IMR-90 (cell line): ENCODE data around the gene UFSP1. TPM values are rescaled to one million over a fixed set of nuclear protein-coding genes. Genes with fewer than 3 reads are reported as not detected.
A peak's percentile ranks its signal among the peaks of the same experiment; 100 is the strongest.

Source experiments
- ATAC-seq: fragments of 200-7000 bp; cut with Tn5 transposase; 2 replicates; pipeline ENCODE4 v1.9.1; 2020; ENCODE audit warnings: low read depth, mild to moderate bottlenecking, moderate library complexity
- BruUV-seq: library from RNA; stranded (reverse); fragments of 400-500 nt; replicated peaks from 2 replicates; lab custom pipeline; 2021; lab: Mats Ljungman, UMichigan
- CTCF ChIA-PET: fragments of 300-600 bp; formaldehyde crosslinking; extraction: SDS; loops from one replicate; lab custom pipeline; 2021; ENCODE audit warnings: antibody characterized with exemption; lab: Yijun Ruan, JAX
- POLR2A ChIA-PET: fragments of 300-600 bp; sonication (Branson Sonifier 250); formaldehyde crosslinking; loops from one replicate; lab custom pipeline; 2022; ENCODE audit warnings: antibody characterized with exemption; ENCODE audit not compliant: unreplicated experiment; lab: Charles Lee
- DNase-seq: peaks from one replicate; pipeline ENCODE4 v3.0.0; 2013
- H2AFZ ChIP-seq: replicated peaks from 2 replicates; pipeline ENCODE3; 2013; ENCODE audit warnings: low read length, mild to moderate bottlenecking; ENCODE audit not compliant: poor library complexity
- H2AK5ac ChIP-seq: 2 replicates; pipeline ENCODE4 v1.6.1; 2013; ENCODE audit warnings: low read depth, low read length, inconsistent platforms
- H2AK9ac ChIP-seq: replicated peaks from 2 replicates; pipeline ENCODE3; 2013; ENCODE audit warnings: mild to moderate bottlenecking, low read depth, low read length, moderate library complexity; ENCODE audit not compliant: poor library complexity
- H2BK120ac ChIP-seq: 2 replicates; pipeline ENCODE4 v1.6.1; 2013; ENCODE audit warnings: low read depth, low read length, inconsistent platforms
- H2BK15ac ChIP-seq: 3 replicates; pipeline ENCODE4 v1.6.1; 2013; ENCODE audit warnings: low read depth, low read length, inconsistent platforms
- H2BK20ac ChIP-seq: 2 replicates; pipeline ENCODE4 v1.6.1; 2013; ENCODE audit warnings: low read depth, mild to moderate bottlenecking, inconsistent platforms, low read length, moderate library complexity
- H2BK5ac ChIP-seq: 2 replicates; pipeline ENCODE4 v1.6.1; 2013; ENCODE audit warnings: mild to moderate bottlenecking, low read depth, low read length, inconsistent platforms; ENCODE audit not compliant: poor library complexity, severe bottlenecking
- H3K14ac ChIP-seq: replicated peaks from 2 replicates; pipeline ENCODE4 v1.6.1; 2013; ENCODE audit warnings: low read depth, low read length, inconsistent platforms
- H3K18ac ChIP-seq: 2 replicates; pipeline ENCODE4 v1.6.1; 2013; ENCODE audit warnings: low read depth, low read length, control low read depth
- H3K23ac ChIP-seq: 2 replicates; pipeline ENCODE4 v1.6.1; 2013; ENCODE audit warnings: low read depth, low read length, inconsistent platforms
- H3K27ac ChIP-seq: 2 replicates; pipeline ENCODE4 v1.5.1; 2013; ENCODE audit warnings: mild to moderate bottlenecking, control low read depth, low read length; ENCODE audit not compliant: insufficient read depth
- H3K27me3 ChIP-seq: 2 replicates; pipeline ENCODE4 v1.6.1; 2013; ENCODE audit warnings: low read length; ENCODE audit not compliant: control insufficient read depth, insufficient read depth
- H3K36me3 ChIP-seq: 2 replicates; pipeline ENCODE4 v1.6.1; 2013; ENCODE audit warnings: low read length, mixed read lengths; ENCODE audit not compliant: control insufficient read depth, insufficient read depth
- H3K4ac ChIP-seq: 2 replicates; pipeline ENCODE4 v1.6.1; 2013; ENCODE audit warnings: low read depth, low read length, inconsistent platforms
- H3K4me1 ChIP-seq: 2 replicates; pipeline ENCODE4 v1.6.1; 2013; ENCODE audit warnings: low read length, mixed read lengths; ENCODE audit not compliant: control insufficient read depth, insufficient read depth
- H3K4me2 ChIP-seq: 2 replicates; pipeline ENCODE4 v1.6.1; 2013; ENCODE audit warnings: low read depth, mild to moderate bottlenecking, control low read depth, low read length, moderate library complexity
- H3K4me3 ChIP-seq: 2 replicates; pipeline ENCODE4 v1.5.1; 2013; ENCODE audit warnings: low read depth, mild to moderate bottlenecking, control low read depth, low read length, moderate library complexity; ENCODE audit not compliant: insufficient read depth
- H3K56ac ChIP-seq: 2 replicates; pipeline ENCODE4 v1.6.1; 2013; ENCODE audit warnings: low read length, inconsistent platforms; ENCODE audit not compliant: insufficient read depth; ENCODE audit errors: extremely low read depth
- H3K79me1 ChIP-seq, 2 experiments: 2 replicates each; pipeline ENCODE4 v1.6.1; 2013; ENCODE audit warnings: low read length in 2 of 2, inconsistent platforms in 1 of 2, low read depth in 1 of 2
- H3K9ac ChIP-seq: 2 replicates; pipeline ENCODE4 v1.6.1; 2013; ENCODE audit warnings: low read depth, low read length, control low read depth
- H3K9me1 ChIP-seq: 2 replicates; pipeline ENCODE4 v1.6.1; 2013; ENCODE audit warnings: low read length, inconsistent platforms; ENCODE audit not compliant: insufficient read depth
- H3K9me3 ChIP-seq: 2 replicates; pipeline ENCODE4 v1.6.1; 2013; ENCODE audit warnings: low read length; ENCODE audit not compliant: control insufficient read depth, insufficient read depth
- H4K20me1 ChIP-seq: 2 replicates; pipeline ENCODE4 v1.6.1; 2013; ENCODE audit warnings: low read length, inconsistent platforms; ENCODE audit not compliant: insufficient read depth
- H4K5ac ChIP-seq: 2 replicates; pipeline ENCODE4 v1.6.1; 2013; ENCODE audit warnings: mild to moderate bottlenecking, low read depth, low read length, control low read depth
- H4K8ac ChIP-seq, 2 experiments: 2 replicates each; pipeline ENCODE4 v1.6.1; 2013; ENCODE audit warnings: low read depth in 2 of 2, low read length in 2 of 2, control low read depth in 1 of 2, inconsistent platforms in 1 of 2
- H4K91ac ChIP-seq: 2 replicates; pipeline ENCODE4 v1.6.1; 2013; ENCODE audit warnings: low read depth, low read length, inconsistent platforms; ENCODE audit not compliant: insufficient read depth
- CHD1 ChIP-seq: IDR thresholded peaks from 2 replicates; pipeline ENCODE4 v1.6.1; 2012; ENCODE audit warnings: low read depth, low read length, improper control_type of control experiment
- NFE2L2 ChIP-seq: fragments of 150-350 bp; IDR thresholded peaks from 2 replicates; pipeline ENCODE4 v1.6.1; 2016; ENCODE audit warnings: low read depth, mild to moderate bottlenecking, low read length
- RAD21 ChIP-seq: IDR thresholded peaks from 2 replicates; pipeline ENCODE4 v1.6.1; 2012; ENCODE audit warnings: low read length, improper control_type of control experiment
- RCOR1 ChIP-seq: IDR thresholded peaks from 2 replicates; pipeline ENCODE4 v1.6.1; 2012; ENCODE audit warnings: mild to moderate bottlenecking, low read length, improper control_type of control experiment; ENCODE audit not compliant: insufficient replicate concordance
- RFX5 ChIP-seq: IDR thresholded peaks from 2 replicates; pipeline ENCODE4 v1.8.0; 2012; ENCODE audit warnings: low read depth, mild to moderate bottlenecking, low read length, moderate library complexity
- SMC3 ChIP-seq: fragments of 150-350 bp; IDR thresholded peaks from 2 replicates; pipeline ENCODE4 v1.6.1; 2016; ENCODE audit warnings: low read depth, mild to moderate bottlenecking, antibody characterized with exemption, low read length, moderate library complexity
- WGBS, 2 experiments: methylation state at CpG; one replicate each; pipeline versions ENCODE4 v1.1.5 to v1.1.7; 2013; ENCODE audit warnings: missing lambda C conversion rate in 2 of 2; ENCODE audit not compliant: insufficient read length in 1 of 2; ENCODE audit errors: extremely low coverage in 2 of 2; 5-methylcytosine and 5-hydroxymethylcytosine counted together
- dilution Hi-C: fragments of 300-500 bp; cut with HindIII; formaldehyde crosslinking; loops from one replicate; pipeline ENCODE4 v1.14.3; 2018; ENCODE audit warnings: low sequenced_read_pairs; ENCODE audit not compliant: unreplicated experiment
- in situ Hi-C: fragments of 300-500 bp; cut with MboI; formaldehyde crosslinking; loops from 3 replicates; pipeline ENCODE4 v1.14.3; 2019; ENCODE audit warnings: low sequenced_read_pairs, inconsistent platforms, mixed read lengths
- intact Hi-C: fragments of 100-400 bp; cut with micrococcal nuclease; formaldehyde crosslinking; loops from 2 replicates; pipeline ENCODE4 v1.10.0; 2022
- polyA plus RNA-seq, 3 experiments: library from polyadenylated mRNA; depleted of rRNA; stranded (reverse); fragments of >200 nt; gene quantifications; 2 replicates each; pipeline ENCODE4 v1.2.3, GENCODE V29; 2012; ENCODE audit warnings: low replicate concordance in 1 of 3
- total RNA-seq: library from RNA; depleted of rRNA; stranded (reverse); fragments of >200 nt; gene quantifications from 2 replicates; pipeline ENCODE4 v1.2.3, GENCODE V29; 2012
- TF ChIP-seq, protein P1 (sequence below): conservative IDR thresholded peaks from 2 replicates; pipeline ENCODE4 v1.5.1; 2012; ENCODE audit warnings: mild to moderate bottlenecking, low read depth, low read length, improper control_type of control experiment

The UFSP1 gene
- total and polyA plus RNA-seq, 2 of the 4 experiments (the other 2 are of a cell fraction), result 0.36 to 1.0 TPM

GRCh38 chr7:100879685-100880261 is 9.7 kb downstream of the UFSP1 start:
- H2AK5ac ChIP-seq, result no peak overlapping the region
- H2BK20ac ChIP-seq, result no peak overlapping the region
- no peak overlapping the region for H3K9ac ChIP-seq
- no peak overlapping the region for H3K14ac ChIP-seq
- no peak overlapping the region for H3K18ac ChIP-seq
- no peak overlapping the region for H3K4me3 ChIP-seq
- H3K4me1 ChIP-seq, result peaks cover 5% of the 10 kb centered on the region
- no TSS peak for BruUV-seq
- no peak overlapping the region for H4K5ac ChIP-seq
- H3K23ac ChIP-seq, result peak overlapping the region; percentile 11; the same call in 1 of the 2 replicates
- peak overlapping the region; percentile 67 for H2AK9ac ChIP-seq
- dilution Hi-C loops, result no loop called here
- H4K8ac ChIP-seq, result no peak overlapping the region
- intact Hi-C loops, result no loop called here
- peaks cover 56% of the 10 kb centered on the region for H3K36me3 ChIP-seq
- no peak overlapping the region for H2BK15ac ChIP-seq
- no peaks in the 10 kb centered on the region for H3K27me3 ChIP-seq
- H4K91ac ChIP-seq, result no peak overlapping the region
- DNase-seq (no peak), ATAC-seq (no peak)
- peaks cover 25 to 59% of the 10 kb centered on the region in 2 experiments for H3K79me1 ChIP-seq
- H3K9me1 ChIP-seq, result no peaks in the 10 kb centered on the region; the same call in 1 of the 2 replicates
- ChIA-PET POLR2A (no interaction called here), CTCF (no interaction called here)
- no peaks in the 10 kb centered on the region for H3K9me3 ChIP-seq
- peak overlapping the region; percentile 16; the same call in 1 of the 2 replicates for H3K4me2 ChIP-seq
- H3K4ac ChIP-seq, result no peak overlapping the region
- no peak overlapping the region for H3K27ac ChIP-seq
- WGBS, 2 experiments, result 82% methylated on average over 8 of the region's 11 CpGs; no CpG with 5 or more reads in 1 of the 2 experiments
- in situ Hi-C loops, result no loop called here
- H2BK120ac ChIP-seq, result no peak overlapping the region
- no peak overlapping the region for H2BK5ac ChIP-seq
- H4K20me1 ChIP-seq, result peaks cover 56% of the 10 kb centered on the region
- no peak for TF ChIP-seq RCOR1
- TF ChIP-seq, protein P1, sequence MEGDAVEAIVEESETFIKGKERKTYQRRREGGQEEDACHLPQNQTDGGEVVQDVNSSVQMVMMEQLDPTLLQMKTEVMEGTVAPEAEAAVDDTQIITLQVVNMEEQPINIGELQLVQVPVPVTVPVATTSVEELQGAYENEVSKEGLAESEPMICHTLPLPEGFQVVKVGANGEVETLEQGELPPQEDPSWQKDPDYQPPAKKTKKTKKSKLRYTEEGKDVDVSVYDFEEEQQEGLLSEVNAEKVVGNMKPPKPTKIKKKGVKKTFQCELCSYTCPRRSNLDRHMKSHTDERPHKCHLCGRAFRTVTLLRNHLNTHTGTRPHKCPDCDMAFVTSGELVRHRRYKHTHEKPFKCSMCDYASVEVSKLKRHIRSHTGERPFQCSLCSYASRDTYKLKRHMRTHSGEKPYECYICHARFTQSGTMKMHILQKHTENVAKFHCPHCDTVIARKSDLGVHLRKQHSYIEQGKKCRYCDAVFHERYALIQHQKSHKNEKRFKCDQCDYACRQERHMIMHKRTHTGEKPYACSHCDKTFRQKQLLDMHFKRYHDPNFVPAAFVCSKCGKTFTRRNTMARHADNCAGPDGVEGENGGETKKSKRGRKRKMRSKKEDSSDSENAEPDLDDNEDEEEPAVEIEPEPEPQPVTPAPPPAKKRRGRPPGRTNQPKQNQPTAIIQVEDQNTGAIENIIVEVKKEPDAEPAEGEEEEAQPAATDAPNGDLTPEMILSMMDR, result no peak
- no peak for TF ChIP-seq RFX5
- TF ChIP-seq NFE2L2, result no peak
- TF ChIP-seq RAD21, result no peak
- TF ChIP-seq CHD1, result no peak
- no peak for TF ChIP-seq SMC3
- no peak overlapping the region for H2AFZ ChIP-seq
- H3K56ac ChIP-seq, result no peak overlapping the region
